H1 (cell line): Measurements from ENCODE around the gene TRMT61A. TPM values are rescaled to one million over a fixed set of nuclear protein-coding genes. Genes with fewer than 3 reads are reported as not detected.

ENCODE experiments used
- CTCF ChIA-PET: fragments of 300-600 bp; sonication (Branson Sonifier 250); formaldehyde crosslinking; loops from one replicate; lab custom pipeline; 2021; ENCODE audit not compliant: partially characterized antibody; lab: Charles Lee
- POLR2A ChIA-PET: fragments of 300-600 bp; sonication (Branson Sonifier 250); formaldehyde crosslinking; loops from one replicate; lab custom pipeline; 2021; ENCODE audit warnings: inconsistent platforms; ENCODE audit not compliant: partially characterized antibody; lab: Charles Lee
- DNase-seq, 2 experiments: peaks; one replicate each; pipeline versions ENCODE4 v3.0.0 to v3.0.0-alpha.2; 2010 to 2022; ENCODE audit warnings: low spot score in 2 of 2, low read depth in 1 of 2, mixed read lengths in 1 of 2
- FAIRE-seq: peaks from 2 replicates; lab custom pipeline; 2011; peaks lifted over from hg19 to GRCh38; lab: Jason Lieb, UNC
- H2AFZ ChIP-seq: 2 replicates; pipeline ENCODE4 v1.8.1; 2012; ENCODE audit warnings: low read length, inconsistent platforms
- H2AK5ac ChIP-seq: 2 replicates; pipeline ENCODE4 v1.6.1; 2013; ENCODE audit warnings: low read depth, low read length
- H2BK120ac ChIP-seq: replicated peaks from 2 replicates; pipeline ENCODE3; 2013; ENCODE audit warnings: low read depth, low read length, inconsistent platforms
- H2BK12ac ChIP-seq: 2 replicates; pipeline ENCODE4 v1.6.1; 2013; ENCODE audit warnings: low read depth, low read length
- H2BK15ac ChIP-seq: 2 replicates; pipeline ENCODE4 v1.6.1; 2013; ENCODE audit warnings: low read length
- H2BK20ac ChIP-seq: 2 replicates; pipeline ENCODE4 v1.6.1; 2013; ENCODE audit warnings: low read length
- H2BK5ac ChIP-seq: 2 replicates; pipeline ENCODE4 v1.6.1; 2013; ENCODE audit warnings: low read depth, low read length
- H3K14ac ChIP-seq: 2 replicates; pipeline ENCODE4 v1.6.1; 2013; ENCODE audit warnings: inconsistent platforms; ENCODE audit not compliant: insufficient read length
- H3K18ac ChIP-seq: 2 replicates; pipeline ENCODE4 v1.6.1; 2013; ENCODE audit warnings: low read length; ENCODE audit errors: extremely low read depth
- H3K23ac ChIP-seq: 2 replicates; pipeline ENCODE4 v1.6.1; 2013; ENCODE audit warnings: inconsistent platforms; ENCODE audit not compliant: insufficient read length
- H3K23me2 ChIP-seq: 2 replicates; pipeline ENCODE4 v1.6.1; 2013; ENCODE audit warnings: low read depth, low read length
- H3K27ac ChIP-seq: 2 replicates; pipeline ENCODE4 v1.6.1; 2011; ENCODE audit warnings: low read depth, low read length, inconsistent platforms
- H3K27me3 ChIP-seq, 4 experiments: replicated peaks in 1 of 4; 1 replicate in 1 of 4; 2 replicates in 3 of 4; pipeline versions ENCODE4 v1.6.1 to v1.8.1; 2011 to 2013; ENCODE audit warnings: low read length in 3 of 4, mild to moderate bottlenecking in 3 of 4, inconsistent platforms in 2 of 4, mixed read lengths in 2 of 4, moderate library complexity in 1 of 4; ENCODE audit not compliant: control insufficient read depth in 3 of 4, insufficient read depth in 3 of 4; ENCODE audit errors: extremely low read depth in 1 of 4
- H3K36me3 ChIP-seq, 4 experiments: 2 replicates each; pipeline versions ENCODE4 v1.6.1 to v1.8.1; 2011 to 2013; ENCODE audit warnings: mild to moderate bottlenecking in 4 of 4, low read length in 3 of 4, moderate library complexity in 2 of 4, control low read depth in 1 of 4, inconsistent platforms in 1 of 4; ENCODE audit not compliant: insufficient read depth in 4 of 4, control insufficient read depth in 2 of 4
- H3K4ac ChIP-seq: replicated peaks from 2 replicates; pipeline ENCODE3; 2013; ENCODE audit warnings: low read length, low read depth, mixed read lengths, inconsistent platforms; ENCODE audit not compliant: insufficient read length
- H3K4me1 ChIP-seq, 4 experiments: replicated peaks in 1 of 4; 1 replicate in 1 of 4; 2 replicates in 3 of 4; pipeline versions ENCODE4 v1.6.1 to v1.8.1; 2011 to 2013; ENCODE audit warnings: low read length in 3 of 4, inconsistent platforms in 2 of 4, mixed read lengths in 1 of 4; ENCODE audit not compliant: insufficient read depth in 4 of 4, control insufficient read depth in 3 of 4
- H3K4me2 ChIP-seq, 2 experiments: 2 replicates each; pipeline versions ENCODE4 v1.6.1 to v1.8.1; 2011 to 2013; ENCODE audit warnings: low read depth in 2 of 2, low read length in 2 of 2, control low read depth in 1 of 2, inconsistent platforms in 1 of 2, mild to moderate bottlenecking in 1 of 2; ENCODE audit not compliant: insufficient read depth in 1 of 2
- H3K4me3 ChIP-seq, 4 experiments: fragments of 200-600, 300-600 bp in 1 of 4; sonication (generic), shearing (Covaris generic), sonication (Bioruptor Twin) in 1 of 4; 2 replicates each; pipeline versions ENCODE4 v1.5.1 to v1.8.1; 2011 to 2016; ENCODE audit warnings: low read length in 4 of 4, low read depth in 3 of 4, control low read depth in 2 of 4, inconsistent platforms in 2 of 4, mild to moderate bottlenecking in 2 of 4, mixed read lengths in 1 of 4, moderate library complexity in 1 of 4; ENCODE audit not compliant: insufficient read depth in 2 of 4; ENCODE audit errors: extremely low read depth in 1 of 4
- H3K56ac ChIP-seq: replicated peaks from 2 replicates; pipeline ENCODE3; 2013; ENCODE audit warnings: low read depth, mild to moderate bottlenecking, mixed read lengths, low read length, inconsistent platforms; ENCODE audit not compliant: insufficient read length
- H3K79me1 ChIP-seq: 2 replicates; pipeline ENCODE4 v1.6.1; 2013; ENCODE audit warnings: low read depth, low read length, control low read depth
- H3K79me2 ChIP-seq, 2 experiments: 2 replicates each; pipeline versions ENCODE4 v1.6.1 to v1.8.1; 2012 to 2013; ENCODE audit warnings: low read length in 2 of 2, mild to moderate bottlenecking in 2 of 2, inconsistent platforms in 1 of 2; ENCODE audit not compliant: insufficient read depth in 2 of 2, control insufficient read depth in 1 of 2
- H3K9ac ChIP-seq, 4 experiments: replicated peaks in 1 of 4; 1 replicate in 1 of 4; 2 replicates in 3 of 4; pipeline versions ENCODE4 v1.6.1 to v1.8.1; 2011 to 2013; ENCODE audit warnings: low read depth in 3 of 4, low read length in 3 of 4, control low read depth in 2 of 4, mild to moderate bottlenecking in 2 of 4, moderate library complexity in 2 of 4, inconsistent platforms in 1 of 4; ENCODE audit errors: extremely low read depth in 1 of 4
- H3K9me3 ChIP-seq, 2 experiments: 2 replicates each; pipeline versions ENCODE4 v1.6.1 to v1.8.1; 2012 to 2013; ENCODE audit warnings: mild to moderate bottlenecking in 2 of 2, moderate library complexity in 2 of 2, control low read depth in 1 of 2, inconsistent platforms in 1 of 2, low read depth in 1 of 2, low read length in 1 of 2, mixed read lengths in 1 of 2; ENCODE audit not compliant: insufficient read depth in 2 of 2
- H4K20me1 ChIP-seq, 2 experiments: replicated peaks in 1 of 2; 2 replicates each; pipeline versions ENCODE3 to v1.8.1; 2011 to 2013; ENCODE audit warnings: inconsistent platforms in 2 of 2, low read length in 2 of 2, mild to moderate bottlenecking in 1 of 2; ENCODE audit not compliant: insufficient read depth in 2 of 2, control insufficient read depth in 1 of 2
- H4K5ac ChIP-seq: 2 replicates; pipeline ENCODE4 v1.6.1; 2013; ENCODE audit warnings: low read length, low read depth, mixed read lengths, inconsistent platforms; ENCODE audit not compliant: insufficient read length
- H4K8ac ChIP-seq: 2 replicates; pipeline ENCODE4 v1.8.0; 2013; ENCODE audit warnings: mild to moderate bottlenecking, moderate library complexity, low read length, inconsistent platforms; ENCODE audit not compliant: insufficient read depth; ENCODE audit errors: extremely low read depth
- H4K91ac ChIP-seq: replicated peaks from 2 replicates; pipeline ENCODE3; 2013; ENCODE audit warnings: low read length, mixed read lengths, inconsistent platforms; ENCODE audit not compliant: insufficient read length
- JUN ChIP-seq: IDR thresholded peaks from 2 replicates; pipeline ENCODE4 v1.6.1; 2011; ENCODE audit warnings: low read depth, mild to moderate bottlenecking, improper control_type of control experiment, low read length
- KDM4A ChIP-seq: IDR thresholded peaks from one replicate; pipeline ENCODE4 v1.7.1; 2012; ENCODE audit warnings: low read depth, mild to moderate bottlenecking, moderate library complexity, low read length, inconsistent platforms; ENCODE audit not compliant: severe bottlenecking
- NANOG ChIP-seq: IDR thresholded peaks from 2 replicates; pipeline ENCODE4 v1.6.1; 2011; ENCODE audit warnings: low read length, low read depth, mild to moderate bottlenecking, inconsistent platforms; ENCODE audit not compliant: insufficient read depth, poor library complexity, severe bottlenecking
- WGBS, 2 experiments: shearing (Covaris generic) in 1 of 2; methylation state at CpG; one replicate each; pipeline versions ENCODE4 v1.1.6 to v1.1.7; 2013 to 2015; ENCODE audit warnings: low lambda C conversion rate in 2 of 2, mixed read lengths in 2 of 2, inconsistent platforms in 1 of 2, low coverage in 1 of 2, missing lambda C conversion rate in 1 of 2; ENCODE audit not compliant: insufficient replicate concordance in 2 of 2, insufficient coverage in 1 of 2, insufficient read length in 1 of 2; ENCODE audit errors: extremely low coverage in 1 of 2, missing lambda C conversion rate in 1 of 2; 5-methylcytosine and 5-hydroxymethylcytosine counted together
- polyA plus RNA-seq, 7 experiments: library from polyadenylated mRNA; depleted of rRNA in 3 of 7; stranded (reverse) in 5 of 7; unstranded in 2 of 7; fragments of >200 nt in 5 of 7; fragments of 200-250 nt in 2 of 7; gene quantifications; 1 replicate in 5 of 7; 2 replicates in 1 of 7; 4 replicates in 1 of 7; pipeline versions ENCODE4 v1.2.1 to v1.2.3, GENCODE V29; 2011 to 2013; ENCODE audit warnings: missing spikeins in 2 of 7, mixed read lengths in 2 of 7
- total RNA-seq: library from RNA; stranded (reverse); fragmentation: NEBNext Ultra II Directional; extraction: Animal tissue kit (Norgen Biotek cat#: 25700); gene quantifications from 2 replicates; pipeline ENCODE4 v1.2.1, GENCODE V29; 2021

TRMT61A gene
- total and polyA plus RNA-seq, 2 of the 8 experiments (the other 6 are each of a cell fraction or from before 2014, with no cell fraction given) = 15.8 to 19.0 TPM

GRCh38 chr14:103488960-103489359 is 40.0 kb upstream of the TRMT61A start:
- Histone ChIP-seq H3K79me1 (no peaks in the 10 kb centered on the region; the same call in 1 of the 2 replicates), H3K23me2 (no peaks in the 10 kb centered on the region), H4K91ac (no peak overlapping the region), H3K18ac (no peak overlapping the region), H3K27me3 (no peaks in the 10 kb centered on the region), H2BK20ac (no peak overlapping the region), H2AFZ (no peak overlapping the region), H3K56ac (no peak overlapping the region), H3K36me3 (peaks cover 4 to 27% (median 14%) of the 10 kb centered on the region in 4 experiments; a peak in 6 of 8 replicates), H3K23ac (no peak overlapping the region), H2BK12ac (no peak overlapping the region), H2AK5ac (no peak overlapping the region), H3K4me1 (no peaks in the 10 kb centered on the region), H4K8ac (no peak overlapping the region), H3K9ac (no peak overlapping the region), H3K4me2 (no peak overlapping the region), H4K5ac (no peak overlapping the region), H3K14ac (no peak overlapping the region), H3K9me3 (no peaks in the 10 kb centered on the region), H4K20me1 (peaks cover 0 to 4% of the 10 kb centered on the region in 2 experiments), H3K4me3 (no peak overlapping the region), H3K27ac (no peak overlapping the region), H2BK5ac (no peak overlapping the region), H2BK120ac (no peak overlapping the region), H2BK15ac (no peak overlapping the region), H3K4ac (no peak overlapping the region), H3K79me2 (no peaks in the 10 kb centered on the region)
- WGBS, 2 experiments = 88% methylated on average over 2 of the region's 2 CpGs; no CpG with 5 or more reads in 1 of the 2 experiments
- TF ChIP-seq JUN = no peak
- TF ChIP-seq NANOG = no peak
- no peak for TF ChIP-seq KDM4A
- ChIA-PET POLR2A (interaction anchor here (1.6 kb wide), 1 partner anchor 25 kb away, joined by 3 read pairs; no protein-coding TSS in a partner anchor), CTCF (interaction anchor here (0.8 to 4.4 kb wide), 2 partner anchors 16 to 28 kb away, joined by 3 to 16 read pairs; no protein-coding TSS in a partner anchor)
- FAIRE-seq (no peak), DNase-seq (no peak)
